Measurements from ENCODE around the gene PATL1. TPM values are rescaled to one million over a fixed set of nuclear protein-coding genes. Genes with fewer than 3 reads are reported as not detected.
A peak's percentile ranks its signal among the peaks of the same experiment; 100 is the strongest.
"Not testable (repeated sequence)": the region's sequence is repeated elsewhere in the genome, so short reads cannot be mapped to it uniquely, and the experiment has no call there.

PATL1 gene
- total RNA-seq, 2 donors from 2014 or later, result 6.5 to 9.6 TPM

GRCh38 chr11:59708537-59708936 lies 39.7 kb upstream of the PATL1 start:
- intact Hi-C loops (cut with DNase I), result no loop called here
- H3K27ac ChIP-seq, result no peak overlapping the region
- WGBS, 2 donors, result 56 to 61% methylated on average over 1 of the region's 1 CpG
- TF ChIP-seq CTCF (IDR thresholded peaks at IDR 0.05), result no peak
- no peak for TF ChIP-seq POLR2A (IDR thresholded peaks at IDR 0.05)
- no peak overlapping the region for H3K4me3 ChIP-seq
- H3K9me3 ChIP-seq, result no peaks in the 10 kb centered on the region
- no peaks in the 10 kb centered on the region for H3K36me3 ChIP-seq (replicated peaks in 1 of 2; ENCODE audit: insufficient read depth in 1 of 2, low read depth in 2 of 2)
- no peak for DNase-seq
- H3K27me3 ChIP-seq, result no peaks in the 10 kb centered on the region
- ATAC-seq, result no peak
- H3K4me1 ChIP-seq, result no peaks in the 10 kb centered on the region

GRCh38 chr11:59707371-59707770 lies 38.5 kb upstream of the PATL1 start:
- Histone ChIP-seq H3K4me3 (no peak overlapping the region), H3K4me1 (no peaks in the 10 kb centered on the region), H3K27me3 (no peaks in the 10 kb centered on the region), H3K9me3 (no peaks in the 10 kb centered on the region), H3K27ac (no peak overlapping the region), H3K36me3 (replicated peaks in 1 of 2; ENCODE audit: insufficient read depth in 1 of 2, low read depth in 2 of 2) (no peaks in the 10 kb centered on the region)
- DNase-seq (no peak), ATAC-seq (no peak)
- TF ChIP-seq POLR2A (IDR thresholded peaks at IDR 0.05) (no peak), CTCF (IDR thresholded peaks at IDR 0.05) (no peak)
- intact Hi-C loops (cut with DNase I), result no loop called here
- WGBS, 2 donors, result 74 to 89% methylated on average over 1 of the region's 1 CpG

DNA sequence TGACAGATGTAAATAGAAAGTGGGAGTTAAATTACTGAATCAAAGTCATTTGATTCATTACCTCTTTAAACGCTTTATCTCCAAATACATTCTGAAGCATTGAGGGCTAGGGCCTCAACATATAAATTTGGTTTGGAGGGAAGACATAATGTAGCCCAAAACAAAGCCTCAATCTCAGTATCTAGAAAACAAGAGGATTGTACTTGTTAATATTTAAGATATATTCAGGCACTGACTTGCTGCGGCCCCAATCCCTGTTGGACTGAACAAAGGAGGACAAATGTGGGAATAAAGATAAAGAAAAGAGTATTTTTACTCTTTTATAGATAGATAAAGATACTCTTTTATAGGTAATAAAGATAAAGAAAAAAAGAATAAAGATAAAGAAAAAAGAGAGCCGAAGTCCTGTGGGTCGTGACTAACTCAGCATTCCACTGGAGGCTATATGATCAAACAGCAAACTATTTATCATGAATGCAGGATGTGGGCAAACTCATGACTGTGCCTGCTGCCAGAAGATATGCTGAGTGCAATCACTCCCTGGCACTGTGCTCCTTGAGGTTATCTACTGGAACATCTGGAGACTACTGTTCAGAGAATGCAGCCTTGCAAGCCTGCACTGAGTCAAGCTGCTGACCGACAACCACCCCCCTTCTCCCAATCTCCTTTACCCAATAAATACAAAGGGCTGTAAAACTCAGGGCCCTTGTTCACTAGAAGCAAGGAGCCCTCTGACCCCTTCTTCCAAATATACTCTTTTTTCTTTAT lies 37.9 kb upstream of the PATL1 start:
- no peak for ATAC-seq
- WGBS, 2 donors, result 68 to 75% methylated on average over 5 of the region's 5 CpGs
- no peak for TF ChIP-seq POLR2A (IDR thresholded peaks at IDR 0.05)
- TF ChIP-seq CTCF (IDR thresholded peaks at IDR 0.05), result no peak

DNA sequence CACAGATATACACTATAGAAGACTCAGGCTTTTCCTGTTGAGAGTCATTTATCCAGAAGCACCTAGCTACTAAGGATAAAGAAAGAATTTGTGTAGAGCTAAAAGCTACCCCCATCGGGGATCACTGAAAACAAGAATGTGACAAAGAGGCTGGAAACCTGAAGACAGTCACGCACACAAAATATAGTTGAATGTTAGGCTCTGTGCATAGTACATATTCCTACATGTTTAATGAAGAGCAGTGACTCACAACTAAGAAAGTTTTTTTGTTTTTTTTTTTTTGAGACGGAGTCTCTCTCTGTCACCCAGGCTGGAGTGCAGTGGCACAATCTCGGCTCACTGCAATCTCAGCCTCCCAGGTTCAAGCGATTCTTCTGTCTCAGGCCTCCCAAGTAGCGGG lies 36.5 kb upstream of the PATL1 start:
- H3K27ac ChIP-seq, result no peak overlapping the region
- ATAC-seq (no peak), DNase-seq (no peak)
- TF ChIP-seq CTCF (IDR thresholded peaks at IDR 0.05) (no peak), POLR2A (IDR thresholded peaks at IDR 0.05) (no peak)
- WGBS, 2 donors, result 83 to 87% methylated on average over 6 of the region's 6 CpGs
- H3K27me3 ChIP-seq, result no peaks in the 10 kb centered on the region
- H3K9me3 ChIP-seq, result no peaks in the 10 kb centered on the region
- no peaks in the 10 kb centered on the region for H3K36me3 ChIP-seq (replicated peaks in 1 of 2; ENCODE audit: insufficient read depth in 1 of 2, low read depth in 2 of 2)
- no peaks in the 10 kb centered on the region for H3K4me1 ChIP-seq
- intact Hi-C loops (cut with DNase I), result no loop called here
- H3K4me3 ChIP-seq, result no peak overlapping the region

More for the DNA sequence above, 37.9 kb upstream of the PATL1 start:
- Histone ChIP-seq H3K27me3 (no peaks in the 10 kb centered on the region), H3K36me3 (replicated peaks in 1 of 2; ENCODE audit: insufficient read depth in 1 of 2, low read depth in 2 of 2) (no peaks in the 10 kb centered on the region), H3K27ac (no peak overlapping the region), H3K4me1 (no peaks in the 10 kb centered on the region), H3K9me3 (no peaks in the 10 kb centered on the region), H3K4me3 (no peak overlapping the region)
- intact Hi-C loops (cut with DNase I), result no loop called here
- DNase-seq, result peak in 2 of 4 donors; percentile 3 to 7

GRCh38 chr11:59703515-59703914 lies 34.7 kb upstream of the PATL1 start:
- H3K9me3 ChIP-seq; intact Hi-C loops (cut with DNase I); H3K27me3 ChIP-seq; H3K27ac ChIP-seq; DNase-seq; ATAC-seq; H3K4me3 ChIP-seq; H3K4me1 ChIP-seq; H3K36me3 ChIP-seq (replicated peaks in 1 of 2; ENCODE audit: insufficient read depth in 1 of 2, low read depth in 2 of 2): not testable (repeated sequence)
- WGBS, 2 donors, result 79 to 100% methylated on average over 1 of the region's 1 CpG

DNA sequence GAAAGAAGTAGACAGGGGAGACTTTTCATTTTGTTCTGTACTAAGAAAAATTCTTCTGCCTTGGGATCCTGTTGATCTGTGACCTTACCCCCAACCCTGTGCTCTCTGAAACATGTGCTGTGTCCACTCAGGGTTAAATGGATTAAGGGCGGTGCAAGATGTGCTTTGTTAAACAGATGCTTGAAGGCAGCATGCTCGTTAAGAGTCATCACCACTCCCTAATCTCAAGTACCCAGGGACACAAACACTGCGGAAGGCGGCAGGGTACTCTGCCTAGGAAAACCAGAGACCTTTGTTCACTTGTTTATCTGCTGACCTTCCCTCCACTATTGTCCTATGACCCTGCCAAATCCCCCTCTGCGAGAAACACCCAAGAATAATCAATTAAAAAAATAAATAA lies 31.3 kb upstream of the PATL1 start:
- H3K36me3 ChIP-seq (replicated peaks in 1 of 2; ENCODE audit: insufficient read depth in 1 of 2, low read depth in 2 of 2); H3K4me3 ChIP-seq; H3K9me3 ChIP-seq; H3K27me3 ChIP-seq; ATAC-seq; H3K4me1 ChIP-seq; H3K27ac ChIP-seq; intact Hi-C loops (cut with DNase I); DNase-seq: not testable (repeated sequence)
- 55 to 72% methylated on average over 4 of the region's 5 CpGs for WGBS, 2 donors

Measured in body of pancreas (tissue), 4 donors.